ENCODE results near the gene AKT2. TPM values are rescaled to one million over a fixed set of nuclear protein-coding genes. Genes with fewer than 3 reads are reported as not detected.
A peak's percentile ranks its signal among the peaks of the same experiment; 100 is the strongest.

The AKT2 gene
- total RNA-seq, 4 donors from 2014 or later: 63.2 to 266 (median 138) TPM

DNA sequence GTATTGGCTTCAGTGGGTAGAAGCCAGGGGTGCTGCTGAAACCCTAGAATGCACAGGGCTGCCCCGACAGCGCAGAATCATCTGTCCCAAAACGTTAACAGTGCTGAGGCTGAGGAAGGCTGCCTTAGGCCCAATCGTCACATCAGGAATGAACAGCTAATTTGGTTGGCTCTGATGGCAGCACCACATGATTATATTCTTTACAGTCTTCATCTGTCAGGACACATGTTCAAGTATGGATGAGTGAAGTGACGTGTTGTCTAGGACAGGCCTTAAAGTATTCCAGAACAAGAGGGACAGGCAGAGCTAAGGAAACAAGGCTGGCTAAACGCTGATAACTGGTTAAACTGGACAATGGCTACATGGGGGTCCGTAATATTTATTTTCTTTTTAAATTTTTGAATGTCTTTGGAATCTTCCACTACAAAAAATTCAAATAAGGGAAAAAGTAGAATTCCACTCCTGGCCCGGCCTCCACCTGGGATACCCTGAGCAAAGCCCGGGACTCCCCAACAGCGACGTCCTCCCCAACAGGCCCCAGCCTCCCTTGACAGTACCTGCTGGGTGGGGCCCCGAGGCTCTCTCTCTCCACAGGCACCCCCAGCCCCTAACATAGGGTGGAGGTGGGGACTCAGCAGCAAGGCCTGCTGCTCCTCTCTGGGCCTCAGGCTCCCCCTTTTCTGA is 43.9 kb downstream of the AKT2 start:
- H3K36me3 ChIP-seq: peaks cover 0 to 42% (median 15%) of the 10 kb centered on the region in 4 donors
- H3K9me3 ChIP-seq: no peaks in the 10 kb centered on the region
- DNase-seq: no peak
- no peak for TF ChIP-seq EP300 (IDR thresholded peaks at IDR 0.05; ENCODE audit: low read depth)
- TF ChIP-seq, protein P1, sequence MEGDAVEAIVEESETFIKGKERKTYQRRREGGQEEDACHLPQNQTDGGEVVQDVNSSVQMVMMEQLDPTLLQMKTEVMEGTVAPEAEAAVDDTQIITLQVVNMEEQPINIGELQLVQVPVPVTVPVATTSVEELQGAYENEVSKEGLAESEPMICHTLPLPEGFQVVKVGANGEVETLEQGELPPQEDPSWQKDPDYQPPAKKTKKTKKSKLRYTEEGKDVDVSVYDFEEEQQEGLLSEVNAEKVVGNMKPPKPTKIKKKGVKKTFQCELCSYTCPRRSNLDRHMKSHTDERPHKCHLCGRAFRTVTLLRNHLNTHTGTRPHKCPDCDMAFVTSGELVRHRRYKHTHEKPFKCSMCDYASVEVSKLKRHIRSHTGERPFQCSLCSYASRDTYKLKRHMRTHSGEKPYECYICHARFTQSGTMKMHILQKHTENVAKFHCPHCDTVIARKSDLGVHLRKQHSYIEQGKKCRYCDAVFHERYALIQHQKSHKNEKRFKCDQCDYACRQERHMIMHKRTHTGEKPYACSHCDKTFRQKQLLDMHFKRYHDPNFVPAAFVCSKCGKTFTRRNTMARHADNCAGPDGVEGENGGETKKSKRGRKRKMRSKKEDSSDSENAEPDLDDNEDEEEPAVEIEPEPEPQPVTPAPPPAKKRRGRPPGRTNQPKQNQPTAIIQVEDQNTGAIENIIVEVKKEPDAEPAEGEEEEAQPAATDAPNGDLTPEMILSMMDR (IDR thresholded peaks at IDR 0.05): no peak
- no peak for TF ChIP-seq POLR2AphosphoS5 (IDR thresholded peaks at IDR 0.05)
- TF ChIP-seq POLR2A (IDR thresholded peaks at IDR 0.05): no peak
- no peaks in the 10 kb centered on the region for H3K27me3 ChIP-seq
- peak overlapping the region in 1 of 4 donors; percentile 25 for H3K27ac ChIP-seq
- in situ Hi-C loops (cut with MboI; ENCODE audit: low pct_ligation_motif_present in 1 of 4, low pct_unique_long_range_greater_than_20kb in 1 of 4, low sequenced_read_pairs in 3 of 4): no loop called here
- peaks cover 0 to 4% (median 2%) of the 10 kb centered on the region in 4 donors for H3K4me1 ChIP-seq
- WGBS, 2 donors (ENCODE audit: low coverage in 1 of 2): 95% methylated on average over 7 to 12 of the region's 12 CpGs
- H3K4me3 ChIP-seq: no peak overlapping the region
- intact Hi-C loops (cut with DNase I; ENCODE audit: low total_unique reads): no loop called here

DNA sequence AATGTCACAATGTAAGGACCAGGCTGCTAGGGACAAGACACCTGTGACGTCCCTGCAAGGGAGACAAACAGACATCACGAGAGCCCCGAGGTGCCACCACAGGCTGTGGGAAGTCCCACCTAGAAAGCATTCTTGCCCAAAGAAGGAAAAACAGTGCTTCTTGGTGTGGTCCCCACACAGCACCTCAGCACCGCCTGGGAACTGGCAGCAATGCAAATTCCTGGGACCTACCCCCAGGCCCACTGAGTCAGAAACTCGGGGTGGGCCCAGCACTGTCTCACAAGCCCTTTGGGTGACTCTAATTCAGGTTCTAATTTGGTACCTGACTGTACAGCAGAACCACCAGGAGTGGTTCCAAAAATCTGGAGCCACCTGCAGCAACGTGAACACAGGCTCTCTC is 44.8 kb downstream of the AKT2 start:
- H3K27me3 ChIP-seq: no peaks in the 10 kb centered on the region
- H3K4me1 ChIP-seq: peaks cover 0 to under 1% (median 0%) of the 10 kb centered on the region in 4 donors
- TF ChIP-seq POLR2A (IDR thresholded peaks at IDR 0.05): no peak
- TF ChIP-seq, protein P1 (IDR thresholded peaks at IDR 0.05): no peak
- no peak for TF ChIP-seq EP300 (IDR thresholded peaks at IDR 0.05; ENCODE audit: low read depth)
- no peak for TF ChIP-seq POLR2AphosphoS5 (IDR thresholded peaks at IDR 0.05)
- DNase-seq: no peak
- intact Hi-C loops (cut with DNase I; ENCODE audit: low total_unique reads) (no loop called here), in situ Hi-C loops (cut with MboI; ENCODE audit: low pct_ligation_motif_present in 1 of 4, low pct_unique_long_range_greater_than_20kb in 1 of 4, low sequenced_read_pairs in 3 of 4) (no loop called here)
- no peak overlapping the region for H3K4me3 ChIP-seq
- no peaks in the 10 kb centered on the region for H3K9me3 ChIP-seq
- peaks cover 0 to 52% (median 19%) of the 10 kb centered on the region in 4 donors for H3K36me3 ChIP-seq
- WGBS, 2 donors (ENCODE audit: low coverage in 1 of 2): 92 to 95% methylated on average over 2 to 6 of the region's 6 CpGs
- H3K27ac ChIP-seq: no peak overlapping the region

DNA sequence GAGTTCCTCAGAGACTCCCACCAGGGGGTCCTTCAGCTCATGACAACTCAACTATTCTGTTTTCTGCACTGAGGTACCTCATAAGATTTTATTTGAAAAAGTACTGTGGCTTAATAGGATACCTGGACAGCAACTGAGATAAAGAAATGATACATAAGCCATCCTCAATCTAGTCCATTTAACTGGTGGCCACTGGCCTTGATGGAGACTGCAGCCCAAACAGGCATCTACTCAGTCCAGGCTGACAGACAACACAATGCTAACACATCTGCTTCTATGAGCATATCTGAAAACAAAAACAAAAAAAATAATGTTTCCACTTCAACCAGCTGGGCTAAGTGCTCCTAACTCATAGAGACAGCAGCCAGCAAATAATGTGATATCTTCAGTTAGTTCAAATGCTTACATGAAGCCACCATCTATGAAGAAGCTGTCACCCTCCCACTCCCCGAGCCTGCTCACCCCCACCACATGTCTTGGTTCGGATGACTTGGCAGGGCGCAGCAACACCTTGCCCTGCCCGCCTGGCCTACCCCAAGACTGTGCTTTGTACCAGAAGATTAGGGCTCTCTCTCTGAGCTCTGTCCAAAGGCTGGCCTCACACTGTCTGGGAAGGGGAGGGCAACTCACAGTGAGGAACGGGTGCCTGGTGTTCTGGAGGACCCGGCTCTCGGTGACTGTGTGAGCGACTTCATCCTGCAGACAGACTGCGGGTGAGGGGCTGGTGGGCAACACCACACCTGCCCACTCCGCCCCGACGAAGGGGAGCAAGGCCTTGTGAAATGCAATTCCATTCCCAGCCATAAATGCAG is 45.5 kb downstream of the AKT2 start:
- H3K4me1 ChIP-seq: no peaks in the 10 kb centered on the region
- in situ Hi-C loops (cut with MboI; ENCODE audit: low pct_ligation_motif_present in 1 of 4, low pct_unique_long_range_greater_than_20kb in 1 of 4, low sequenced_read_pairs in 3 of 4) (no loop called here), intact Hi-C loops (cut with DNase I; ENCODE audit: low total_unique reads) (no loop called here)
- H3K4me3 ChIP-seq: no peak overlapping the region
- WGBS, 2 donors (ENCODE audit: low coverage in 1 of 2): 89 to 92% methylated on average over 8 of the region's 12 CpGs
- H3K27ac ChIP-seq: no peak overlapping the region
- no peak for TF ChIP-seq EP300 (IDR thresholded peaks at IDR 0.05; ENCODE audit: low read depth)
- TF ChIP-seq POLR2A (IDR thresholded peaks at IDR 0.05): no peak
- no peak for TF ChIP-seq POLR2AphosphoS5 (IDR thresholded peaks at IDR 0.05)
- TF ChIP-seq, protein P1 (IDR thresholded peaks at IDR 0.05): no peak
- peaks cover 0 to 59% (median 19%) of the 10 kb centered on the region in 4 donors for H3K36me3 ChIP-seq
- DNase-seq: no peak
- H3K27me3 ChIP-seq: no peaks in the 10 kb centered on the region
- no peaks in the 10 kb centered on the region for H3K9me3 ChIP-seq

DNA sequence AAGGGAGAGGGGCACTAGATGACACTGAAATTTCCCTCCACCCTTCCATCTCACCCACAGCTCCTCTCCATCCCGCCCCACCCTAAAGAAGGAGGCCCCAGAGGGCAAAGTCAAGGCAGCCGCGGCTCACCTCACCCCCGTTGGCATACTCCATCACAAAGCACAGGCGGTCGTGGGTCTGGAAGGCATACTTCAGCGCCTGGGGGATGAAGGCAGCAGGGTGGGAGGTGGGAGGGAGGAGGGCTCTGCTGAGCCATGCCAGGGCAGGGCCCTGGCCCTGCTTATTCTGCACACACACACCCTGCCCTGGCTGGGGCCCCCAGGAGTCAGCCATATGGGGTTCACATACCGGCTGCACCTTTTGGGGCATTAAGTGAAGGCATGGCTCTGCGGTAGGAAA is 46.4 kb downstream of the AKT2 start:
- peaks cover 0 to 59% (median 19%) of the 10 kb centered on the region in 4 donors for H3K36me3 ChIP-seq

More for the DNA sequence above, 46.4 kb downstream of the AKT2 start:
- DNase-seq: no peak
- Histone ChIP-seq H3K27me3 (no peaks in the 10 kb centered on the region), H3K4me3 (no peak overlapping the region), H3K4me1 (no peaks in the 10 kb centered on the region), H3K9me3 (no peaks in the 10 kb centered on the region), H3K27ac (no peak overlapping the region)
- no peak for TF ChIP-seq EP300 (IDR thresholded peaks at IDR 0.05; ENCODE audit: low read depth)
- in situ Hi-C loops (cut with MboI; ENCODE audit: low pct_ligation_motif_present in 1 of 4, low pct_unique_long_range_greater_than_20kb in 1 of 4, low sequenced_read_pairs in 3 of 4) (no loop called here), intact Hi-C loops (cut with DNase I; ENCODE audit: low total_unique reads) (no loop called here)
- WGBS, 2 donors (ENCODE audit: low coverage in 1 of 2): 88% methylated on average over 9 of the region's 9 CpGs; no CpG with 5 or more reads in 1 of the 2 donors

All from transverse colon (tissue), 4 donors.